Adrenal gland (tissue), 5 donors: ENCODE results near the gene PRAMEF18.
"Not testable (repeated sequence)": the region's sequence is repeated elsewhere in the genome, so short reads cannot be mapped to it uniquely, and the experiment has no call there.

ENCODE experiments used
- POLR2A ChIP-seq, 2 donors: fragments of 450-650 bp; IDR thresholded peaks; one replicate each; pipeline ENCODE4 v1.6.1; 2017; ENCODE audit warnings: antibody characterized with exemption in 2 of 2, mild to moderate bottlenecking in 2 of 2, moderate library complexity in 1 of 2
- TF ChIP-seq, protein P1 (sequence below), 6 experiments: fragments of 450-650 bp in 4 of 6; fragments of 200-600 bp in 2 of 6; sonication (generic) in 1 of 6; IDR thresholded peaks; 1 replicate in 5 of 6; 2 replicates in 1 of 6; pipeline versions ENCODE4 v1.5.1 to v1.8.0; 2016 to 2021; ENCODE audit warnings: antibody characterized with exemption in 6 of 6, mild to moderate bottlenecking in 2 of 6, moderate library complexity in 1 of 6
- donor health status: DM: no; HTN: no; CAD: no.

DNA sequence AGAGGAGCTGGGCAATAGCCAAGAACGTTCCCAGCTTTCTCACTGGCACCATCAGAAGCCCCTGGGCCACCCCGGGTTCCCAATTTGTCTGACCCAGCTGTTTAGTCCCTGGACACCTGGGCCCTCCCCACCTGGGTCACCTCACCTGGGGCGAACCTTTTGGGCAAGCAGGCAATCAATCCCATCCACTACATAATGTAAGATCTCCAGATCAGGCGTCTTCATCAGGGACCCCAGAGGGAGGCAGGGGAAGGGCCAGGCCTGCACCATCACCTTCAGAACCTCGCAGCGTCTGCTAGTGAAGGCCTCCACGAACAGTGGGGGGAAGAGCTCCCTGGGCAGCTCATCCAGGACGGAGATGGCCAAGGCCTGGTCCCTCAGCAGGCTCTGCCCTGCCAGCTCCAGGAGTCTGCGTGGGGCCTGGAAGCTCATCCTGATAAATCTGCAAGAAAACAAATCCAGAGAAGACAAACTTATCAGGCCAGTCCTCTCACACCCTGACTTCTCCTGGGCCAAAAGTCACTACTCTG is at the start of gene PRAMEF18:
- TF ChIP-seq, protein P1, sequence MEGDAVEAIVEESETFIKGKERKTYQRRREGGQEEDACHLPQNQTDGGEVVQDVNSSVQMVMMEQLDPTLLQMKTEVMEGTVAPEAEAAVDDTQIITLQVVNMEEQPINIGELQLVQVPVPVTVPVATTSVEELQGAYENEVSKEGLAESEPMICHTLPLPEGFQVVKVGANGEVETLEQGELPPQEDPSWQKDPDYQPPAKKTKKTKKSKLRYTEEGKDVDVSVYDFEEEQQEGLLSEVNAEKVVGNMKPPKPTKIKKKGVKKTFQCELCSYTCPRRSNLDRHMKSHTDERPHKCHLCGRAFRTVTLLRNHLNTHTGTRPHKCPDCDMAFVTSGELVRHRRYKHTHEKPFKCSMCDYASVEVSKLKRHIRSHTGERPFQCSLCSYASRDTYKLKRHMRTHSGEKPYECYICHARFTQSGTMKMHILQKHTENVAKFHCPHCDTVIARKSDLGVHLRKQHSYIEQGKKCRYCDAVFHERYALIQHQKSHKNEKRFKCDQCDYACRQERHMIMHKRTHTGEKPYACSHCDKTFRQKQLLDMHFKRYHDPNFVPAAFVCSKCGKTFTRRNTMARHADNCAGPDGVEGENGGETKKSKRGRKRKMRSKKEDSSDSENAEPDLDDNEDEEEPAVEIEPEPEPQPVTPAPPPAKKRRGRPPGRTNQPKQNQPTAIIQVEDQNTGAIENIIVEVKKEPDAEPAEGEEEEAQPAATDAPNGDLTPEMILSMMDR (IDR thresholded peaks at IDR 0.05): not testable (repeated sequence)
- not testable (repeated sequence) for TF ChIP-seq POLR2A (IDR thresholded peaks at IDR 0.05)
